GM12878 (cell line): ENCODE results near the gene PHLPP1. TPM values are rescaled to one million over a fixed set of nuclear protein-coding genes. Genes with fewer than 3 reads are reported as not detected.

Source experiments
- ATAC-seq: fragments of 200-7000 bp; cut with Tn5 transposase; 3 replicates; pipeline ENCODE4 v1.9.1; 2020; ENCODE audit warnings: mild to moderate bottlenecking, moderate library complexity
- BruUV-seq: library from RNA; stranded (reverse); fragments of 400-500 nt; replicated peaks from 2 replicates; lab custom pipeline; 2021; lab: Mats Ljungman, UMichigan
- CTCF ChIA-PET: fragments of 300-600 bp; sonication (Branson Sonifier 250); formaldehyde crosslinking; extraction: SDS; loops from one replicate; lab custom pipeline; 2021; ENCODE audit warnings: inconsistent platforms; lab: Yijun Ruan, JAX
- POLR2A ChIA-PET: fragments of 350-600 bp; formaldehyde crosslinking; extraction: SDS; loops from one replicate; lab custom pipeline; 2021; ENCODE audit warnings: inconsistent platforms; lab: Charles Lee
- RAD21 ChIA-PET: fragments of 300-600 bp; sonication (Branson Sonifier 250); formaldehyde crosslinking; loops from one replicate; lab custom pipeline; 2023; ENCODE audit warnings: antibody characterized with exemption; ENCODE audit not compliant: unreplicated experiment; lab: Charles Lee
- SMC1A ChIA-PET: fragments of 300-600 bp; sonication (Branson Sonifier 250); formaldehyde crosslinking; loops from one replicate; lab custom pipeline; 2023; ENCODE audit not compliant: unreplicated experiment, uncharacterized antibody; lab: Charles Lee
- DNase-seq: peaks from one replicate; pipeline ENCODE4 v3.0.0-alpha.2; 2011; ENCODE audit warnings: low read depth, low spot score
- FAIRE-seq: peaks from 3 replicates; lab custom pipeline; 2011; peaks lifted over from hg19 to GRCh38; lab: Jason Lieb, UNC
- H2AFZ ChIP-seq: 2 replicates; pipeline ENCODE4 v1.6.0; 2011; ENCODE audit warnings: low read depth, low read length, control low read depth; ENCODE audit not compliant: control insufficient read depth
- H3K27ac ChIP-seq: 2 replicates; pipeline ENCODE4 v1.5.1; 2011; ENCODE audit warnings: control low read depth; ENCODE audit not compliant: control insufficient read depth, insufficient read depth
- H3K27me3 ChIP-seq, 2 experiments: replicated peaks in 1 of 2; 2 replicates each; pipeline versions ENCODE4 v1.6.0 to v1.6.1; 2011; ENCODE audit warnings: low read length in 1 of 2; ENCODE audit not compliant: control insufficient read depth in 2 of 2, insufficient read depth in 2 of 2
- H3K36me3 ChIP-seq, 2 experiments: 2 replicates each; pipeline ENCODE4 v1.5.1; 2011; ENCODE audit warnings: low read length in 1 of 2; ENCODE audit not compliant: control insufficient read depth in 2 of 2, insufficient read depth in 2 of 2
- H3K4me1 ChIP-seq: 2 replicates; pipeline ENCODE4 v1.6.1; 2011; ENCODE audit warnings: mild to moderate bottlenecking, low read length, moderate library complexity, mixed read lengths; ENCODE audit not compliant: control insufficient read depth, insufficient read depth
- H3K4me2 ChIP-seq: 2 replicates; pipeline ENCODE4 v1.6.0; 2011; ENCODE audit warnings: control low read depth; ENCODE audit not compliant: control insufficient read depth, insufficient read depth
- H3K4me3 ChIP-seq: fragments of 200-600 bp; sonication (generic); 2 replicates; pipeline ENCODE4 v1.5.1; 2016
- H3K79me2 ChIP-seq: 2 replicates; pipeline ENCODE4 v1.6.0; 2011; ENCODE audit warnings: low read length; ENCODE audit not compliant: control insufficient read depth, insufficient read depth
- H3K9ac ChIP-seq: 2 replicates; pipeline ENCODE4 v1.8.0; 2011; ENCODE audit warnings: low read length, control low read depth, mixed read lengths; ENCODE audit not compliant: control insufficient read depth, insufficient read depth
- H3K9me3 ChIP-seq: replicated peaks from 3 replicates; pipeline ENCODE4 v1.5.1; 2011; ENCODE audit warnings: mild to moderate bottlenecking, low read length; ENCODE audit not compliant: control insufficient read depth, insufficient read depth
- H4K20me1 ChIP-seq: 2 replicates; pipeline ENCODE4 v1.6.0; 2011; ENCODE audit not compliant: control insufficient read depth, insufficient read depth
- E2F4 ChIP-seq: IDR thresholded peaks from 2 replicates; pipeline ENCODE4 v1.6.1; 2012; ENCODE audit warnings: low read depth, low read length, improper control_type of control experiment
- HDAC6 ChIP-seq: fragments of 200-600 bp; sonication (generic); IDR thresholded peaks from one replicate; pipeline ENCODE4 v1.8.0; 2017; ENCODE audit warnings: antibody characterized with exemption; ENCODE audit not compliant: unreplicated experiment
- HSF1 ChIP-seq: fragments of 150-350 bp; IDR thresholded peaks from 2 replicates; pipeline ENCODE4 v1.6.1; 2014; ENCODE audit warnings: mild to moderate bottlenecking, low read depth, low read length
- PAX5 ChIP-seq: IDR thresholded peaks from 2 replicates; pipeline ENCODE4 v1.6.1; 2011; ENCODE audit warnings: low read depth, low read length, borderline replicate concordance
- RELB ChIP-seq: fragments of 450-650 bp; IDR thresholded peaks from 2 replicates; pipeline ENCODE4 v1.6.1; 2017; ENCODE audit warnings: low read depth, mild to moderate bottlenecking, moderate library complexity
- WGBS: methylation state at CpG from one replicate; pipeline ENCODE4 v1.1.6; 2016; ENCODE audit warnings: low lambda C conversion rate; ENCODE audit not compliant: insufficient replicate concordance, insufficient coverage; ENCODE audit errors: missing lambda C conversion rate; 5-methylcytosine and 5-hydroxymethylcytosine counted together
- in situ Hi-C: fragments of 300-500 bp; cut with MboI; formaldehyde crosslinking; loops from 9 replicates; pipeline ENCODE4 v1.14.3; 2018; ENCODE audit warnings: mixed read lengths
- intact Hi-C: fragments of 100-400 bp; cut with micrococcal nuclease; formaldehyde crosslinking; loops from one replicate; pipeline ENCODE4 v1.14.2; 2022; ENCODE audit not compliant: unreplicated experiment
- polyA plus RNA-seq, 11 experiments: library from polyadenylated mRNA; depleted of rRNA in 4 of 11; unstranded in 6 of 11; stranded (reverse) in 5 of 11; fragments of >200 nt; fragmentation: Nextera tagmentation in 4 of 11; fragmentation: Illumina TruSeq in 1 of 11; extraction: Ambion mirVana in 4 of 11; extraction: Trizol in 1 of 11; gene quantifications; 1 replicate in 1 of 11; 2 replicates in 10 of 11; pipeline versions ENCODE4 v1.2.1 to v1.2.3, GENCODE V29; 2011 to 2016; ENCODE audit warnings: inconsistent platforms in 2 of 11, missing spikeins in 2 of 11, low read depth in 1 of 11
- total RNA-seq, 4 experiments: library from RNA; depleted of rRNA in 3 of 4; stranded (reverse); fragments of >200 nt in 3 of 4; fragmentation: Illumina TruSeq in 1 of 4; extraction: Trizol in 1 of 4; gene quantifications; 2 replicates each; pipeline versions ENCODE4 v1.2.1 to v1.2.3, GENCODE V29; 2013 to 2021

The PHLPP1 gene
- total and polyA plus RNA-seq, 10 of the 15 experiments (the other 5 are each of a cell fraction or from before 2014, with no cell fraction given): 0.42 to 7.0 (median 1.9) TPM

- FAIRE-seq (no peak), DNase-seq (no peak), ATAC-seq (no peak)
- no peaks in the 10 kb centered on the region for H3K79me2 ChIP-seq
- intact Hi-C loops: no loop called here
- no peak for TF ChIP-seq RELB
- TF ChIP-seq E2F4: no peak
- TF ChIP-seq HSF1: no peak
- no peak for TF ChIP-seq PAX5
- no peak for TF ChIP-seq HDAC6
- H4K20me1 ChIP-seq: no peaks in the 10 kb centered on the region
- CTCF ChIA-PET: no interaction called here
- H3K4me3 ChIP-seq: no peak overlapping the region
- SMC1A ChIA-PET: no interaction called here
- no peak overlapping the region for H2AFZ ChIP-seq
- H3K4me1 ChIP-seq: no peaks in the 10 kb centered on the region
- H3K27ac ChIP-seq: no peak overlapping the region
- H3K9me3 ChIP-seq: no peaks in the 10 kb centered on the region
- no TSS peak for BruUV-seq
- H3K36me3 ChIP-seq: no peaks in the 10 kb centered on the region
- RAD21 ChIA-PET: no interaction called here
- H3K9ac ChIP-seq: no peak overlapping the region
- POLR2A ChIA-PET: no interaction called here
- no peak overlapping the region for H3K4me2 ChIP-seq
- in situ Hi-C loops: no loop called here
- H3K27me3 ChIP-seq: peaks cover 0 to 2% of the 10 kb centered on the region in 2 experiments; a peak in 3 of 4 replicates
- WGBS: 48% methylated on average over 6 of the region's 6 CpGs
These were observed 287.0 kb downstream of the PHLPP1 start for GRCh38 chr18:63002305-63002704.
